K562 (cell line): ENCODE data around the gene GFI1. TPM values are rescaled to one million over a fixed set of nuclear protein-coding genes. Genes with fewer than 3 reads are reported as not detected.

Source experiments
- ATAC-seq: fragments of 200-7000 bp; cut with Tn5 transposase; 3 replicates; pipeline ENCODE4 v1.9.1; 2020; ENCODE audit warnings: moderate library complexity
- BruUV-seq: library from RNA; stranded (reverse); fragments of 400-500 nt; replicated peaks from 2 replicates; lab custom pipeline; 2021; lab: Mats Ljungman, UMichigan
- CTCF ChIA-PET: fragments of 300-600 bp; formaldehyde crosslinking; extraction: SDS; loops from one replicate; lab custom pipeline; 2021; ENCODE audit warnings: low intra/inter-chr PET ratio; lab: Yijun Ruan, JAX
- POLR2A ChIA-PET: fragments of 300-600, 350-650 bp; sonication (Branson Sonifier 250); formaldehyde crosslinking; extraction: SDS; loops from one replicate; lab custom pipeline; 2021; ENCODE audit warnings: antibody characterized with exemption, inconsistent platforms; lab: Yijun Ruan, JAX
- DNase-seq, 4 experiments: peaks; one replicate each; pipeline versions ENCODE4 v3.0.0 to v3.0.0-alpha.2; 2011 to 2018; ENCODE audit warnings: low spot score in 3 of 4, mixed read lengths in 3 of 4; ENCODE audit errors: extremely low read depth in 1 of 4
- FAIRE-seq: peaks from 2 replicates; lab custom pipeline; 2011; peaks lifted over from hg19 to GRCh38; lab: Jason Lieb, UNC
- H2AFZ ChIP-seq: 2 replicates; pipeline ENCODE4 v1.6.0; 2011; ENCODE audit warnings: low read depth, low read length, control low read depth, inconsistent platforms
- H3K27ac ChIP-seq: fragments of 200-600 bp; 3 replicates; pipeline ENCODE4 v1.8.0; 2011; ENCODE audit warnings: low read depth, mild to moderate bottlenecking, control low read depth, inconsistent platforms, low read length, moderate library complexity, mixed read lengths; ENCODE audit errors: extremely low read depth
- H3K27me3 ChIP-seq, 2 experiments: fragments of 300-600 bp in 1 of 2; 2 replicates in 1 of 2; 3 replicates in 1 of 2; pipeline versions ENCODE4 v1.6.0 to v1.8.0; 2011; ENCODE audit warnings: inconsistent platforms in 2 of 2, low read length in 2 of 2, mild to moderate bottlenecking in 1 of 2, mixed read lengths in 1 of 2, moderate library complexity in 1 of 2; ENCODE audit not compliant: control insufficient read depth in 2 of 2, insufficient read depth in 2 of 2
- H3K36me3 ChIP-seq: fragments of 300-600 bp; 3 replicates; pipeline ENCODE4 v1.8.0; 2011; ENCODE audit warnings: mild to moderate bottlenecking, low read length, inconsistent platforms; ENCODE audit not compliant: control insufficient read depth, insufficient read depth
- H3K4me1 ChIP-seq, 2 experiments: fragments of 200-600 bp in 1 of 2; replicated peaks in 1 of 2; 2 replicates in 1 of 2; 3 replicates in 1 of 2; pipeline versions ENCODE4 v1.5.1 to v1.8.0; 2011; ENCODE audit warnings: inconsistent platforms in 2 of 2, low read length in 2 of 2, mild to moderate bottlenecking in 1 of 2, mixed read lengths in 1 of 2, moderate library complexity in 1 of 2; ENCODE audit not compliant: control insufficient read depth in 2 of 2, insufficient read depth in 2 of 2
- H3K4me2 ChIP-seq: 2 replicates; pipeline ENCODE4 v1.6.1; 2011; ENCODE audit warnings: low read length, control low read depth, inconsistent platforms, mixed read lengths; ENCODE audit not compliant: insufficient read depth
- H3K4me3 ChIP-seq: fragments of 200-600 bp; sonication (generic), shearing (Covaris generic); 2 replicates; pipeline ENCODE4 v1.5.1; 2016; ENCODE audit warnings: control low read depth, inconsistent platforms
- H3K79me2 ChIP-seq: fragments of 200-600 bp; 3 replicates; pipeline ENCODE4 v1.8.0; 2011; ENCODE audit warnings: low read length, inconsistent platforms; ENCODE audit not compliant: control insufficient read depth, insufficient read depth
- H3K9ac ChIP-seq, 2 experiments: 2 replicates each; pipeline versions ENCODE4 v1.6.0 to v1.6.1; 2011; ENCODE audit warnings: low read depth in 2 of 2, low read length in 2 of 2, control low read depth in 1 of 2, inconsistent platforms in 1 of 2, mild to moderate bottlenecking in 1 of 2, mixed read lengths in 1 of 2; ENCODE audit not compliant: insufficient read depth in 1 of 2
- H3K9me1 ChIP-seq: one replicate; pipeline ENCODE4 v1.6.0; 2011; ENCODE audit warnings: inconsistent platforms, mild to moderate bottlenecking, low read length, moderate library complexity; ENCODE audit not compliant: control insufficient read depth, insufficient read depth
- H3K9me3 ChIP-seq: replicated peaks from 2 replicates; pipeline ENCODE4 v1.5.1; 2011; ENCODE audit warnings: low read depth, low read length, inconsistent platforms; ENCODE audit not compliant: control insufficient read depth, insufficient read depth
- H4K20me1 ChIP-seq: replicated peaks from 2 replicates; pipeline ENCODE4 v1.6.1; 2011; ENCODE audit warnings: low read length, inconsistent platforms, mixed read lengths; ENCODE audit not compliant: control insufficient read depth, insufficient read depth
- ADNP ChIP-seq: fragments of 200-800 bp; sonication (Bioruptor generic); IDR thresholded peaks from 2 replicates; pipeline ENCODE4 v1.6.1; 2016; ENCODE audit warnings: missing genetic modification characterization, missing compliant biosample characterization
- ATF1 ChIP-seq, 2 experiments: fragments of 450-650 bp in 1 of 2; IDR thresholded peaks; 2 replicates each; pipeline ENCODE4 v1.6.1; 2016; ENCODE audit warnings: missing compliant biosample characterization in 1 of 2, missing genetic modification characterization in 1 of 2
- ATF2 ChIP-seq: sonication (generic); formaldehyde crosslinking; IDR thresholded peaks from 2 replicates; pipeline ENCODE4 v1.8.1; 2022; ENCODE audit warnings: missing genetic modification reagents
- FOXK2 ChIP-seq, 2 experiments: fragments of 450-650 bp; IDR thresholded peaks in 1 of 2; conservative IDR thresholded peaks in 1 of 2; 2 replicates each; pipeline ENCODE4 v1.6.1; 2016; ENCODE audit warnings: low read depth in 2 of 2, mild to moderate bottlenecking in 1 of 2
- HDAC1 ChIP-seq, 2 experiments: fragments of 450-650 bp; IDR thresholded peaks; 2 replicates each; pipeline ENCODE4 v1.6.1; 2016 to 2017; ENCODE audit warnings: inconsistent platforms in 1 of 2, mild to moderate bottlenecking in 1 of 2, moderate library complexity in 1 of 2
- L3MBTL2 ChIP-seq: fragments of 450-650 bp; IDR thresholded peaks from 2 replicates; pipeline ENCODE4 v1.6.1; 2016; ENCODE audit warnings: mild to moderate bottlenecking, moderate library complexity
- MEIS2 ChIP-seq: fragments of 450-650 bp; IDR thresholded peaks from 2 replicates; pipeline ENCODE4 v1.6.1; 2014; ENCODE audit warnings: mild to moderate bottlenecking; ENCODE audit not compliant: partially characterized antibody
- MLLT1 ChIP-seq, 2 experiments: fragments of 450-650 bp; IDR thresholded peaks; 2 replicates each; pipeline ENCODE4 v1.6.1; 2016
- MYNN ChIP-seq, 2 experiments: sonication (generic); formaldehyde crosslinking in 1 of 2; IDR thresholded peaks; 2 replicates each; pipeline versions ENCODE4 v1.5.0 to v1.6.1; 2016 to 2020; ENCODE audit warnings: antibody characterized with exemption in 1 of 2, missing genetic modification reagents in 1 of 2
- NFIX ChIP-seq: fragments of 250-450 bp; sonication (Bioruptor Pico); IDR thresholded peaks from 2 replicates; pipeline ENCODE4 v1.4.0; 2020; ENCODE audit warnings: low read depth, mild to moderate bottlenecking, moderate library complexity
- NR1H2 ChIP-seq: sonication (generic); formaldehyde crosslinking; IDR thresholded peaks from 2 replicates; pipeline ENCODE4 v1.4.0; 2020; ENCODE audit warnings: mild to moderate bottlenecking, missing genetic modification reagents
- NR2C1 ChIP-seq, 2 experiments: fragments of 450-650 bp; IDR thresholded peaks; 2 replicates each; pipeline ENCODE4 v1.6.1; 2017; ENCODE audit warnings: mild to moderate bottlenecking in 2 of 2, antibody characterized with exemption in 1 of 2, inconsistent platforms in 1 of 2, missing compliant biosample characterization in 1 of 2, missing genetic modification characterization in 1 of 2
- PHF20 ChIP-seq: fragments of 450-650 bp; IDR thresholded peaks from 2 replicates; pipeline ENCODE4 v1.6.1; 2018; ENCODE audit not compliant: partially characterized antibody
- SRSF9 ChIP-seq: fragments of 200-400 bp; formaldehyde crosslinking; IDR thresholded peaks from 2 replicates; pipeline ENCODE4 v1.6.1; 2017; ENCODE audit warnings: low read depth, low read length, borderline replicate concordance
- THAP7 ChIP-seq: fragments of 250-450 bp; sonication (Bioruptor Pico); IDR thresholded peaks from 2 replicates; pipeline ENCODE4 v1.5.0; 2021
- ZNF165 ChIP-seq: fragments of 250-450 bp; sonication (Bioruptor Pico); IDR thresholded peaks from 2 replicates; pipeline ENCODE4 v1.4.0; 2020; ENCODE audit warnings: borderline replicate concordance
- WGBS: fragments of 100-300 bp; shearing (Covaris generic); methylation state at CpG from one replicate; pipeline ENCODE4 v1.1.6; 2016; ENCODE audit warnings: low coverage, mixed read lengths; ENCODE audit not compliant: insufficient coverage; ENCODE audit errors: missing lambda C conversion rate; 5-methylcytosine and 5-hydroxymethylcytosine counted together
- in situ Hi-C: fragments of 300-500 bp; cut with MboI; formaldehyde crosslinking; loops from 4 replicates; pipeline ENCODE4 v1.15.0; 2018; ENCODE audit warnings: inconsistent platforms, mixed read lengths
- intact Hi-C: fragments of 100-400 bp; cut with micrococcal nuclease; formaldehyde crosslinking; loops from 2 replicates; pipeline ENCODE4 v1.14.2; 2022
- polyA plus RNA-seq, 8 experiments: library from polyadenylated mRNA; depleted of rRNA in 4 of 8; stranded (reverse) in 5 of 8; unstranded in 3 of 8; fragments of >200 nt; fragmentation: Nextera tagmentation in 2 of 8; fragmentation: Illumina TruSeq in 1 of 8; extraction: Ambion mirVana in 2 of 8; extraction: Trizol in 1 of 8; gene quantifications; 2 replicates each; pipeline versions ENCODE4 v1.2.1 to v1.2.3, GENCODE V29; 2011 to 2014; ENCODE audit warnings: inconsistent platforms in 1 of 8, missing spikeins in 1 of 8
- total RNA-seq, 7 experiments: library from RNA; depleted of rRNA in 6 of 7; stranded (reverse); fragments of >200 nt in 6 of 7; fragmentation: Illumina TruSeq in 2 of 7; extraction: Trizol in 2 of 7; gene quantifications; 2 replicates each; pipeline versions ENCODE4 v1.2.1 to v1.2.3, GENCODE V29; 2011 to 2021; ENCODE audit warnings: low replicate concordance in 1 of 7
- TF ChIP-seq, protein P1 (sequence below): fragments of 150-350 bp; IDR thresholded peaks from 2 replicates; pipeline ENCODE4 v1.6.1; 2014; ENCODE audit warnings: low read depth, mild to moderate bottlenecking, low read length, borderline replicate concordance

The GFI1 gene
- total and polyA plus RNA-seq, 9 of the 15 experiments (the other 6 are each of a cell fraction or from before 2014, with no cell fraction given) = 0.07 to 0.93 (median 0.46) TPM

DNA sequence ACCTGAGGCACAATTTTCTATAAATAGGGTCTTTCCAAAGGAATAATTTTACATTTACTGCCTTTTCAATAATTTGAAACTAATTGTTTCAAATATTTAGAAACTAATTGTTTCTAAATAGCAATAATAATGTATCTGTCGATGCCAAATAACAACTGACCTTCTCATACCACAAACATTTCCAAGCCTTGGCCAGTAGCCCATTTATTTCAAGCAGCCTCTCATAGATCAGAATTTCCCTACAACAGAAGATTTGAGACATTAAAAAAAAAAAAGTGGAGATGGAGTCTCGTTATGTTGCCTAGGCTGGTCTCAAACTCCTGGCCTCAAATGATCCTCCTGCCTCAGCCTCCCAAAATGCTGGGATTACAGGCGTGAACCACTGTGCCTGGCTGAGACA lies 2.1 kb upstream of the GFI1 start:
- no peak for FAIRE-seq
- CTCF ChIA-PET = no interaction called here
- TF ChIP-seq ZNF165 (CRISPR knock-in tag) (no peak), ADNP (tag) (no peak), NR1H2 (CRISPR knock-in tag) (no peak), HDAC1 (IDR thresholded peaks at IDR 0.05) (no peak), THAP7 (CRISPR knock-in tag) (no peak), ATF2 (CRISPR knock-in tag) (no peak), FOXK2 (conservative IDR thresholded peaks at IDR 0.05 in 1 of 2, IDR thresholded peaks at IDR 0.05 in 1 of 2; ENCODE audit: low read depth in 2 of 2) (no peak), NR2C1 (IDR thresholded peaks at IDR 0.05) (no peak), NR2C1 (tag; IDR thresholded peaks at IDR 0.05) (no peak), NFIX (CRISPR knock-in tag) (no peak), L3MBTL2 (no peak), MYNN (IDR thresholded peaks at IDR 0.05) (no peak), MYNN (CRISPR knock-in tag; IDR thresholded peaks at IDR 0.05) (no peak), MEIS2 (no peak), ATF1 (CRISPR knock-in tag; IDR thresholded peaks at IDR 0.05) (no peak), ATF1 (tag; IDR thresholded peaks at IDR 0.05) (no peak), SRSF9 (no peak), PHF20 (no peak), MLLT1 (IDR thresholded peaks at IDR 0.05) (no peak)
- TF ChIP-seq, protein P1, sequence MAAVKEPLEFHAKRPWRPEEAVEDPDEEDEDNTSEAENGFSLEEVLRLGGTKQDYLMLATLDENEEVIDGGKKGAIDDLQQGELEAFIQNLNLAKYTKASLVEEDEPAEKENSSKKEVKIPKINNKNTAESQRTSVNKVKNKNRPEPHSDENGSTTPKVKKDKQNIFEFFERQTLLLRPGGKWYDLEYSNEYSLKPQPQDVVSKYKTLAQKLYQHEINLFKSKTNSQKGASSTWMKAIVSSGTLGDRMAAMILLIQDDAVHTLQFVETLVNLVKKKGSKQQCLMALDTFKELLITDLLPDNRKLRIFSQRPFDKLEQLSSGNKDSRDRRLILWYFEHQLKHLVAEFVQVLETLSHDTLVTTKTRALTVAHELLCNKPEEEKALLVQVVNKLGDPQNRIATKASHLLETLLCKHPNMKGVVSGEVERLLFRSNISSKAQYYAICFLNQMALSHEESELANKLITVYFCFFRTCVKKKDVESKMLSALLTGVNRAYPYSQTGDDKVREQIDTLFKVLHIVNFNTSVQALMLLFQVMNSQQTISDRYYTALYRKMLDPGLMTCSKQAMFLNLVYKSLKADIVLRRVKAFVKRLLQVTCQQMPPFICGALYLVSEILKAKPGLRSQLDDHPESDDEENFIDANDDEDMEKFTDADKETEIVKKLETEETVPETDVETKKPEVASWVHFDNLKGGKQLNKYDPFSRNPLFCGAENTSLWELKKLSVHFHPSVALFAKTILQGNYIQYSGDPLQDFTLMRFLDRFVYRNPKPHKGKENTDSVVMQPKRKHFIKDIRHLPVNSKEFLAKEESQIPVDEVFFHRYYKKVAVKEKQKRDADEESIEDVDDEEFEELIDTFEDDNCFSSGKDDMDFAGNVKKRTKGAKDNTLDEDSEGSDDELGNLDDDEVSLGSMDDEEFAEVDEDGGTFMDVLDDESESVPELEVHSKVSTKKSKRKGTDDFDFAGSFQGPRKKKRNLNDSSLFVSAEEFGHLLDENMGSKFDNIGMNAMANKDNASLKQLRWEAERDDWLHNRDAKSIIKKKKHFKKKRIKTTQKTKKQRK = no peak

More for the DNA sequence above, 2.1 kb upstream of the GFI1 start:
- no peak for DNase-seq
- Histone ChIP-seq H3K4me3 (no peak overlapping the region), H3K79me2 (no peaks in the 10 kb centered on the region), H3K27ac (no peak overlapping the region), H4K20me1 (no peaks in the 10 kb centered on the region), H3K9ac (no peak overlapping the region), H3K4me1 (peaks cover 0 to 24% of the 10 kb centered on the region in 2 experiments; a peak in 2 of 5 replicates), H3K4me2 (no peak overlapping the region), H3K27me3 (peaks cover 5 to 26% of the 10 kb centered on the region in 2 experiments; a peak in 3 of 5 replicates), H3K9me3 (no peaks in the 10 kb centered on the region), H3K36me3 (no peaks in the 10 kb centered on the region), H3K9me1 (no peaks in the 10 kb centered on the region), H2AFZ (no peak overlapping the region)
- 12% methylated on average over 3 of the region's 3 CpGs for WGBS
- in situ Hi-C loops (no loop called here), intact Hi-C loops (no loop called here)
- BruUV-seq = no TSS peak
- ATAC-seq = no peak
- POLR2A ChIA-PET = no interaction called here
